Stimulated activated CD4-positive, alpha-beta T cell treated with anti-CD3 and anti-CD28 coated beads, Interleukin-4, amount 100 ng/mL, for 48 hours (primary cell): ENCODE data around the gene MCM6.
"Not testable (repeated sequence)": the region's sequence is repeated elsewhere in the genome, so short reads cannot be mapped to it uniquely, and the experiment has no call there.

Experiments
- DNase-seq, 2 donors: peaks; one replicate each; pipeline ENCODE4 v3.0.0-alpha.2; 2020; ENCODE audit warnings: low read depth in 2 of 2

Gene MCM6

DNA sequence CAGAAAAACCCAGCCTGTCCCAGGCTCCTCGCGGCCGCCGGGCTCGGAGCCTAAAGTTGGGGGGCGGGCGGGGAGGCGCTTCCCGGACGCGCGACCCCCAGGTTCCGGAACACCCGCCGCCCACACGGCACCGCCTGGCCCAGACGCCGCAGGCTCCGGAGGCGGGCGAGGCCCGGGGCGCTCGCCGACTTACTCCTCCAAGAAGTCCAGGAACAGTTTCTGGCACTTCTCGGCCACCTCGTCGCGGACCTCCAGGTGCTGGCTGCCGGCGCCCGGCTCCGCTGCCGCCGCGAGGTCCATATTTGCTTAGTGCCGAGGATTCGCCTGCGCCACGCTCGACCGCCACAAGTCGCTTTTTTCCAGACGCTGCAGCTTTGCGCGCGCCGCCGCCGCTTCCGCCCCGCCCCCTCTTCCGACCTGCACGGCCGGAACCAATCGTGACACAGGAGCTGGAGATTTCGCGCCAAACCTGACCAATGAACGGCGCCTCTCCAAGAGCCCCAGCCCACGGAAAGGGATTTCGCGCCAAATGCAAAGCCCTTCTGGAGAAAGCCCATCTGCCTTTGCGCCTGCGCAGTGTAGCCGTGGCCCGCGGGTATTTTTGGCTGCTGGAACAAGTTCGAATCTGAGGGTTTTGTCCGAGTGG, at the start of gene MCM6:
MCM6 (minus strand) TSS at position 378 of the 646 bp plus-strand sequence; CDS start at position 300, 78 bp downstream.
- peak; percentile 96 to 99 for DNase-seq

DNA sequence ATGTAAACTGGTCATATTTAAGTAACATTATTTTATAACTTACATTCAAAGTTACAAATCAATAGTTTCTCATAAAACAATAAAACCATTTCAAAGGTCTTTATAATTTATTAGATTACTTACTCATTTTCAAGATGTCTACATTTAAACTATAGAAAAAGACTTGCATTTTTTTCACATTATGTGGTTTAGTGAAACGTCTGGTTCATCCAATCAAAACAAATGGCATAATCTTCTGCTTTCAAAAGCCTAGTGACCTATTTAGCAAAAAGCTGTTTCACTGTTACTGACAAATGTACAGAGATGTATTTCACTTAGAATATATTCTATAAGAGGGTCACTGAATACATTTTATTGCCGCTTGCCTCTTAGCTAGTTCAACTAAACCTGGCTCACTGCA, 49.3 kb upstream of the MCM6 start:
- DNase-seq, result no peak

DNA sequence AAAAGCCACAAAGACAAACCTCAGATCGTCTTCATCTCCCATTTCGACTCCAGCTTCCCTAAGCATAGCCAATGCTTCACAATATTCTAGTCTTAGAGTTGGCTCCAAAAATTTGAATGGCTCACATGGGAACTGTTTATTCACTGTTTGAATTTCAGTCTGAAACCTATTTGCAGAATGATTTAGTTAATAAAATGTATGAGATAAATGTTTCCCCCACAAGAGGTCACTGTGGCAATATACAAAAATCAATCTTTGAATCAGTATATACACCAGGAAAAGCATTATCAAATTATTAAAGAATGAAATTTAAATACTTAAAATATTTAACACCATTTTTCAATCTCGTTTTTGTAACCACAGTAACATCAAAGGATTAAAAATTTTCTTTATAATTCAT, 40.0 kb upstream of the MCM6 start:
- no peak for DNase-seq

DNA sequence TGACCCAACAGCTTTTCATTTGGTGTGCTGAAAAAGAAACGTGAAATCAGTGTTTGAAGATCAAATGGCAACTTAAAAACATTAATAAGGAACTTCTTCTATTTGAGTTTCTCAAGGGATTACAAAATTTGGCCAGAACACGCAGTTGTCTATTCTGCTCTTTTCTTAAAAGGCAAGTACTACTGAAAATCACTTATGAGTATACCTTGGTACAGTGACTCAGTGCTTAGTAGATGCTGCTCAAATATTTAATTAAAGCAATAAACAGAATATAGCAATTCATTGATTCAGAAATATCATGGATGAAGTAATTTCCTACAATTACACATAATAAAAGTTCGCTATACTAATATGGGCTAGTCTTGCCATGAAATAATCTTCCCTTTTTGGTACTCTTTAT, 38.2 kb upstream of the MCM6 start:
- DNase-seq, result no peak

DNA sequence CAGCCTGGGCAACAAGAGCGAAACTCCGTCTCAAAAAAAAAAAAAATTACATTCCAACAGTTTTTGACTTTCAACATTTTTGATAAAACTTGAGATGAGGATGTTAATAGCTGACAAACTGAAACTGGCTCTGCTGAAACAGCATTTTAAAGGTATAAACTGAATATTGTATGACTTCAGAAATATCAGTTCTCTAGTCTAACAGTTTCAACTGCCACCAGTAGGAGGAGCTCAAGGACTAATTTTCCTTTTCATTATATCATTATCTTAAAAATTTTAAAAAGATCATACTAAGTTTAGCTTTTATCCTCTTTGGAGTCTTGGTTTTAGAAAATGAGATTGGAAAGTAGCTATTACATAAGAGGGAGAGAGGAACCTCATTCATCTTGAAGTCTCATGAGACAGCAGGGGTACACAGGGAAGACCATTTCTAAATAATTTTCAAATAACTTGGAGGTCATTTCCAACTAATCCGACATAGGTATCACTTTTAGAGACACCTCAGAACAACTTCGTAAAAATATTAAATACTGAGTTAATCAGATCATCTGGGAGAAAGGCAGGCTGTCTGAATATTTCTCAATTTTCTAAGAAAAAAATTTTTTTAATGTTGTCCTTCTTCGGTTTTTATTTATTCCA, 37.6 kb upstream of the MCM6 start:
- peak; percentile 6 to 24 for DNase-seq

DNA sequence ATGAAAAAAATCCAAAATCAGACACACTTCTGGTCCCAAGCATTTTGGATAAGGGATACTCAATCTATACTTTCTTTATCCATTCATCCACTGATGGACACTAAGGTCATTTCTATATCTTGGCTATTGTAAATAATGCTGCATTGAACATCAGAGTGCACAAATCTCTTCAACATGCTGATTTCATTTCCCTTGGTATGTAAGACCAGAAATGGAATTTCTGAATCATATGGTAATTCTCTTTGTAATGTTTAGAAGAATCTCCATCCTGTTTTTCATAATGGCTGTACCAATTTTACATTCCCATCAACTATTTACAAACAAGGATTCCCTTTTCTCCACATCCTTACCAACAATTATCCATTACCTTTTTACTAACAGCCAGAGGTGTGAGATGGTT, 33.7 kb upstream of the MCM6 start:
- DNase-seq, result no peak

DNA sequence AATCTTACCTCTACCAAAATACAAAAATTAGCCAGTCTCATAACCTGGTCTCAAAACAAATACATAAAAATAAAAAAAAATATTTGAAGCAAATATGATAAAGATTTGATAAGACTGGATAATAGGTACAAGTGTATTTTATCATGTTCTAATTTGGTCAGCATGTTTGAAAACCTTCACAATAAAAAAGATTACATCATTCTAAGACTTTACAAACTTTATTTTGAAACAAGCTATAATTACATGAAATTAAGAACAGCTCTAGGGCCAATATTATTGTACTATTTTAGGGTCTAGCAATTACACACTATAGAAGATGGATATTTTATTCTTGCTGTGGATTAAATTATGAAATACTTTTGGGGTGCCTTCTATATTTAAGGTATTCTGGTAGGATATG, 29.4 kb upstream of the MCM6 start:
- DNase-seq, result no peak

DNA sequence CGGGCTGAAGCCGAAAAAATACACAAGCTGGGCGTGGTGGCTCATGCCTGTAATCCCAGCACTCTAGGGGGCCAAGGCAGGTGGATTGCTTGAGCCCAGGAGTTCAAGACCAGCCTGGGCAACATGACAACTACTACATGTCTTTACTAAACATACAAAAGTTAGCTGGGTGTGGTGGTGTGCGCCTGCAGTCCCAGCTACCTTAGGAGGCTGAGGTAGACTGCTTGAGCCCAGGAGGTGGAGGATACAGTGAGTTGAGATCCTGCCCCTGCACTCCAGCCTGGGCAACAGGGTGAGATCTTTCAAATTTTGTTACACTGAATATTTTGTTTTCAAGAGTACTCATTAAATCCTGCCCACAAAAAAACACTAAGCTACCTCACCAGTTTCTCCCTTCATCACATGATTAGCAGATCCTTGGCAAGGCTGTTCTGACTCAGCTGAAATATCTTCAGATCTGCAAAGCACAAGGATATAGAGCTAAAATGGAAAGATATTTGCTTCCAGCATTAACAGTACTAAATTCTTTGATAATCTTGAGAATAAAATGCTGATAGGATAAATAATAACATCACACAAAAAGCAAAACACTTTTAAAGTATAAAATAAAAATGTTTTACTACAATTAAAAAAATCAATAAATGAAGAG, 28.2 kb upstream of the MCM6 start:
- DNase-seq, result no peak

DNA sequence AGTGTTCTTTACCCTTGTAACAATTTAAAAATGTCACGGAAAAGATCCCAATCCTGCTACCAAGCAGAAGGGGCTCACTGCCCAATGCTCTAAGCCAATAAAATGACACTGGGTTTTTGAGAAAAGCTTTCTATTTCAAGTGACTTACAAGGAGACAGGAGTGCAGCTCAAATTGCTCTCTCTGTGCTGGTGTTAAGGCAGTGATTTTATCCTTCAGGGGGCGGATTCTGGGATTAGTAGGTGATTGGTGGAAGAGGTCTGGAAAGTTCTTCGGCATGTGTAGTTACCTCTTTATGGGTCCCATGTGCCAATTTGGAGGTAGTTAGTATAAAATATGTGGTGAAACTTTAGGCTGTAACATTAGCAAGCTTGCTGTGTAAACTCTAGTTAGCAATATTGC, 27.4 kb upstream of the MCM6 start:
- DNase-seq, result no peak

DNA sequence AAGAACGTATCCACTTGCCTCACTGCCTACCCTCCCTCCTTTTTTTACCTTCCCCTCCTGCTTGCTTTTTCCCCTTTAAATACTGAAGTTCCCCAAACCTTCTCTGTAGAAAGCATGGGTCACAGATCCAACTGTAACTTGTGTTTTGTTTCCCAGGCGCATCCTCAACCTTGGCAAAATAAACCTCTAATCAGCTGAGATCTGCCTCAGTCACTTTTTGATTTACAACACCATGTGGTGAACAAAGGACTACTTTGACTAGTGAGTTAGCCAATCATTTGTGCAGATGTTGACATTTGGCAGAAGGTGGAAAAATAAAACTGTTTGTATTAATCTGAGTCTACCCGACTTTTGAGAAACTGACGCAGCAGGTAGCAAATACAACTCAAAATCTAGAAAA, 23.3 kb upstream of the MCM6 start:
- DNase-seq, result no peak

DNA sequence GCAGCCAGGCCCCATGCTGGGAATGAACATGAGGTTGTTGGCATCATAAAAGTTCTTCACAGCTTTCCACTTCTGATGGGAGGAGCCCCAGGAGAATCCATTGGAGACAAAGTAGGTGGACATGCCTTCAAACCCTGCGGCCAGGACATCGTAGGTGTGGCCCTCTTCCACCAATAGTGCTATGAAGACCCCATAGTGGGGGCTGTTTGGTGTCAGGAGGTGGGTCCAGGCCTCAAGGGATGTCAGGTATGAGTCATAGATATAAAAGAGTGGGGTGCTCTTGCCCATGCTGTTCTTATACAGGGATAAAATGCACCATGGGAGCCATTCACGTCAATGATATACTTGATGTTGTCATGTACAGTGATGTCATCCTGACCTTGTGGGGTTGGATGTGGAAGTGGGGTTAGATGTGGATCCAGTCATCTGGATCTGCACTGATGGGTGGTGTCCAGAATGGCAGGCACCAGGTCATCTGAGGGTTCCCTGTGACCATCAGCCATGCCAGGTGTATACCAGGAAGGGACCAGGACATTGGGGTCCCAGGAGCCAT, 22.1 kb upstream of the MCM6 start:
- DNase-seq, result no peak

DNA sequence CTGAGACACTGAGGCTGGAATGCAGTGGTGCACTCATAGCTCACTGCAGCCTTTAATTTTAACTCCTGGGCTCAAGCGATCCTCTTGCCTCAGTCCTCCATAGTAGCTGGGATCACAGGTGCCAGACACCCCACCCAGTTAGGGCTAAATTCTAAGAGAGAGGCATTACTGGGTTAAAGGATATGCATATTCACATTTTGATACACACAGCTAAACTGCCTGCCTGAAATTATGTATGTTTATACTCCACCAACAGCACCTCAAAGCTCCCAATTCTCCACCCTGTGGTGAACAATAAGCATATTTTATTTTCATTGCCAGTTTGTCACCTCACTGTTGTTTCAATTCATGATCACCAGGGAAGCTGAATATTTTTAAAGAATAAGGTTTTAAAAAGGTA, 18.7 kb upstream of the MCM6 start:
- DNase-seq, result no peak

DNA sequence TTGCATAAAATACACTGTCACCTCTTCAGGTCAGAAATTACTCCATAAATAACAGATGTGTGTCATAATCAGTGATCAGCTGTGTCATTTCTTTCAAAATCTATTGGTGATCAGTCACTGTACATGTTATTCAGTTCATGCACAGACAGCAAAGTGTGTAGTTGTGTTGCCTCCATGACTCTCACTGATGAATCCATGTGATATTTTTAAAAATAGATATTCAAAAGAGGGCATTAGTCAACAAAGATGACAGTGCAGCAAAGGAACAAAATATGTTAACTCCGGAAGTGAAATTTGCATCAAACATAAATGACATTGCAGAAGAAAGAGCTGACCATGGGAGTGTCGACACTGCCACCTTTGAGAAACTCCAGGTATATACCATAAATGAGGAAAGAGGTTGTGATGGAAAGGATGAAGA, 17.1 kb upstream of the MCM6 start:
- no peak for DNase-seq

DNA sequence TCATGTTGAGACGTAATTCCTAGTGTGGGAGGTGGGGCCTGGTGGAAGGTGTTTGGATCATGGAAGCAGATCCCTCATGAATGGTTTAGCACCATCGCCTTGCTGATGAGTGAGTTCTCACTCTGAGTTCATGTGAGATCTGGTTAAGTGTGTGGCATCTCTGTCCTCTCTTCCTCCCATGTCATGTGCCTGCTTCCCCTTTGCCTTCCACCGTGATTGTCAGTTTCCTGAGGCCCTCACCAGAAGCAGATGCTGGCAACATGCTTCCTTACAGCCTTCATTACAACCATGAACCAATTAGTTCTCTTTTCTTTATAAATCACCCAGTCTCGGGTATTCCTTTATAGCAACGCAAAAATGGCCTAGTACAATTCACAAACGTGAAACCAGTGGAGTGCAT, 14.6 kb upstream of the MCM6 start:
- DNase-seq, result no peak

DNA sequence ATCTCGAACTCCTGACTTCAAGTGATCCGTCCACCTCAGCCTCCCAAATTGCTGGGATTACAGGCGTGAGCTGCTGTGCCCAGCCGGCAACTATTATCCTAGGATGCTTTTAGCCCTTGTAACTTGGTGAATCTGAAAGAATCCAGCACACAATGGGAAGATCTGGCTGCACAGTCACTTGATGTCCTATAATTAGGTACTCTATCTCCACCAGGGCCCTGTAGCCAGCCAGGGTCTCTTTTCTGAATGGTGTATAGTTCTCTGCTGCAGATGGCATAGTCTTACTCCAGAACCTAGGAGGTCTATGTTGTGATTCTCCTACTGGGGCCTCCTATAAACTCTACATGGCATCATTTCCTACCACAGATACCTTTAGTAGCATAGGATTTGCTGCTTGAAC, 13.9 kb upstream of the MCM6 start:
- DNase-seq, result no peak

DNA sequence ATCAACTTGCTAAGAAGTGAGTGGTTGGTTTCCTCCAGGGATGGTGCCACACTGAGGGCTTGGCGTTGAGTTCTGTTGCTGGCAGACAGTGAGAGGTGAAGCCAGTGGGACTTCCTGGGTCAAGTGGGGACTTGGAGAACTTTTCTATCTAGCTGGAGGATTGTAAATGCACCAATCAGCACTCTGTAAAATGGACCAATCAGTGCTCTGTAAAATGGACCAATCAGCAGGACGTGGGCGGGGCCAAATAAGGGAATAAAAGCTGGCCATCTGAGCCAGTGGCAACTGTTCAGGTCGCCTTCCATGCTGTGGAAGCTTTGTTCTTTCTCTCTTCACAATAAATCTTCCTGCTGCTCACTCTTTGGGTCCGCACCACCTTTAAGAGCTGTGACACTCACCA, 12.3 kb upstream of the MCM6 start:
- DNase-seq, result not testable (repeated sequence)

DNA sequence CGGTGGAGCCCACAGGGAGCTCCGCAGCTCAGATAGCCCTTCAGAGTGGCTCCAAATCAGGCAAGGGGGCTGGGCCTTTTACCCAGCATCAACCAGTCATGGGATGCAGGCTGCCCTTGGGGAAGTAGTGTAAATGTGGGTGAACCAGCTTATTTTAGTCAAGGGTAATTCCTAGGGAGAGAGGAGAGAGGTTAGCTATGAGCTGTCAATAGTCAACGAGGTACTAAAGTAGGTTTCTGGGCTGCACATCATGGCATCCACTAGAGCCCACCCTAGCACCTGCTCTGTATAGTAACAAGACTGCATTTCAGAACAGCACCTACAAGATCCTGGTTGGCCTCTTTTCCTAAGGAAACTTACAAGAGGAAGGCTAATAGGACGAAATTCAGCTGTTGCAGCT, 9.5 kb upstream of the MCM6 start:
- no peak for DNase-seq

DNA sequence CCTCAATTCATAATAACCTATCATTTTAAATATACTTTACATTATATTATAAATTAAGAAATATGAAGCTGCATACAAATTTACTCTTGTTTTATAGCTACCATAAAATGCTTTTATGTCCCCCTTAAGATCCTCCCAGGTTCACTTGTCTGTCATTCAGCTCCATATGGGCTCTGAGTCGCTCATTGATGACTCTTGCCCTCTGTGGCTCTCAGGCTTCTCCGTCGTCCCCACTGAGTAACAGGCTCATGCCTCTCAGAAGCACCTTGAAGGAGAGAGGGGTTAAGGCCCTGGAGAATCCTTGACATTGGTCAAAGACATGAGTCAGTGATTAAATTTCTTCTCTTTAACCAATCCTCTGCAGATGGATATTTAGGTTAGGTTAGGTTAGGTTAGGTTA, 6.2 kb upstream of the MCM6 start:
- DNase-seq, result no peak

DNA sequence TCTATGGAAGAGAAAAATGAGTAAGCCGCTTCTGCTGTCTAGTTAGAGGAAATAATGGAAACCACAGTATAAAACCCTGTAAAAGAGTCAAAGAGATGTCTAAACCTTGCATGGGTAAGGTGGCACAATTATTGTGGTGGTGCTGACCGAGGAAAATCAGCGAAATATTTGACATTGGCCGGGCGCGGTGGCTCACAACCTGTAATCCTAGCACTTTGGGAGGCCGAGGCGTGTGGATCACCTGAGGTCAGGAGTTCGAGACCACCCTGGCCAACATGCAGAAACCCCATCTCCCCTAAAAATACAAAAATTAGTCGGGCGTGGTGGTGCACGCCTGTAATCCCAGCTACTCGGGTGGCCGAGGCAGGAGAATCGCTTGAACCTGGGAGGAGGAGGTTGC, 527 bp upstream of the MCM6 start:
- not testable (repeated sequence) for DNase-seq

DNA sequence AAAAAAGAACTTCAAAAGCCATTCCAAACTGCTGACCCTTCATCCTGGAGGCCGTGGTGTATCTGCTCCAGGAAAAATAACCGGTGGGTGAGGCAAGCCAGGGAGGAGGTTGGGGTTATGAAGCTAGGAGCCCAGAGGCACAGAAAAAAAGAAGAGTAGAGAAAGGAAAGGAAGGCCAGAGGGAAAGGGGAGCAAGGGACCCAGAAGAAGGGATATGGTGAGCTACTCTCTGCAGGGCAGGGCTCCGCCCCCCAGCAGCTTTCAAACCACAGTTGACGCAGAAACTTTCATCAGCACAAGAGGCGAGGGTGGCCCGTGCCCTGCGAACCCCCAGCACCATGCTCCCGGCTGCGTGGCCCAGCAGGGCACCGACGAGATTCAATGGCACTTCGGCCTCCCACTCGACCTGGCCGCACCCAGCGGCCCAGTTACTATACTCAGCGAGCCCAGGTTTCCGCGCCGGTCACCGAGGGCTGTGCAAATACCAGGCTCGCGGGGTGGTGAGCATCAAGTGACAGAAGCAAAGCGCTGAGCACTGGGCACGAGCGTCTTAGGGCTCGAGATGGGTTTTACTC, 665 bp downstream of the MCM6 start:
- peak; percentile 64 to 77 for DNase-seq

DNA sequence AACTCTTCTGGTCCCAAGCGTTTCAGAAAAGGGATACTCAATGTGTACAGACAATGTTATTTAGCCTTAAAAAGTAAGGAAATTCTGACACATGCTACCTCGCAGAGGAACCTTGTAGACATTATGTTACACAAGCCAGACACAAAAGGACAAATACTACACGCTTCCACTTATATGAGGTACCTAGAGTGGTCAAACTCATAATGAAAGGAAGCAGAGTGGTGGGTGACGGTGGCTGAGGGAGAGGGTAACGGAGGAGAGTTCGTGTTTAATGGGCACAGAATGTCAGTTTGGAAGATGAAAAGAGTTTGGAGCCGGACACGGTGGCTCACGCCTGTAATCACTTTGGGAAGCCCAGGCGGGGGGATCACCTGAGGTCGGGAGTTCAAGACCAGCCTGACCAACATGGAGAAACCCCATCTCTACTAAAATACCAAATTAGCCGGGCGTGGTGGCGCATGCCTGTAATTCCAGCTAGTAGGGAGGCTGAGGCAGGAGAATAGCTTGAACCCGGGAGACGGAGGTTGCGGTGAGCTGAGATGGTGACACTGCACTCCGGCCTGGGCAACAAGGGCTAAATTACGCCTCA, 1.4 kb downstream of the MCM6 start:
- DNase-seq, result no peak

DNA sequence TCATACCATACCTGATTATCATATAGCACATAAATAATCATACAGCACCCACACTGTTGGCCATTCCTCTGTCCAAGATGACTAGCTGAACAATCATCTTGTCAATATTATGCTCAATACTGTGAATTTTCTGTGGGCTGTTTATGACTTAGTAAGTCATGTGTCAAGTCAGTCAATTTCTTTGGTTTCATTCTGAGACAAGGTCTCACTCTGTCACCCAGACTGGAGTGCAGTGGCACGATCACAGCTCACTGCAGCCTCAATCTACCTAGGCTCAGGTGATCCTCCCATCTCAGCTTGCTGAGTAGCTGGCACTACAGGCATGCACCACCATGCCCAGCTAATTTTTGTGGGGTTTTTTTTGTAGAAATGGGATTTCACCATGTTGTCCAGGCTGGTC, 5.7 kb downstream of the MCM6 start:
- no peak for DNase-seq
